GM20431 (cell line): ENCODE measurements around the gene LRRC15.

ENCODE experiments used
- in situ Hi-C: fragments of 300-500 bp; cut with MseI, MboI; formaldehyde crosslinking; loops from one replicate; pipeline ENCODE4 v1.15.0; 2020; ENCODE audit warnings: low sequenced_read_pairs; ENCODE audit not compliant: unreplicated experiment

LRRC15 gene

DNA sequence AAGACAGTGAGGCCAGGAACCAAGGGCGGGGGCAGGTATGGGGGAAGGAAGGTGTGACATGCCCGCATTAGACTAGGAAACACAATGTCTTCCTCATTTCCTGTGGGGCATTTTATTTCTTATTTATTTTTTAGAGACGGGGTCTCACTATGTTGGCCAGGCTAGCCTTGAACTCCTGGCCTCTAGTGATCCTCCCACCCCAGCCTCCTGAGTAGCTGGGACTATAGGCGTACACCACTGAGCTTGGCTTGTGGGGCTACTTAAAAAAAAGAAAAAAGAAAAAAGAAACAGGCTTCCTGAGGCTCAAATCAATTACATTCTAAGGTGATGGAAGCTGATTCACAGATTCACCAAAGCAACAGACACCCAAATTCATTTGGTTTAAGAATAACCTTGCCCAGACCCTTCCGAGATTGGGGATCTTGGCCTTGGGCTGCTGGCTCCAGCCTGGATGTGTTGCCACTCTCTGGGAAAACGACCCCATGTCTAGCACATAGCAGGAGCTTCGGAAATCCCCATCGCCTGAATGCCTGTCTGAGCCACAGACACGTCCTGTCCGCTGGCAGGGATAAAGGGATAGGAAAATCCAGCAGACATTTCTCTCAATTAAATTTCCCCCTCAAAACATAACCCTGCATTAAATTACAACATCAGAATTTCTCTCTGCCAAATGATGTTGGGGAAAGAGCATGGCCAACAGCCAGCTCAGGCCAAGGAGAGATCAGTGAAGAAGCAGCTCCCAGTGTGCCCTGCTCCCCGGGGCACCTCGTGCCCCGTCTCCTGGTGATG, 31.4 kb downstream of the LRRC15 start:
- in situ Hi-C loops, result loop anchor here (25.0 kb wide), 1 partner anchor 249 kb away; no protein-coding TSS in a partner anchor

DNA sequence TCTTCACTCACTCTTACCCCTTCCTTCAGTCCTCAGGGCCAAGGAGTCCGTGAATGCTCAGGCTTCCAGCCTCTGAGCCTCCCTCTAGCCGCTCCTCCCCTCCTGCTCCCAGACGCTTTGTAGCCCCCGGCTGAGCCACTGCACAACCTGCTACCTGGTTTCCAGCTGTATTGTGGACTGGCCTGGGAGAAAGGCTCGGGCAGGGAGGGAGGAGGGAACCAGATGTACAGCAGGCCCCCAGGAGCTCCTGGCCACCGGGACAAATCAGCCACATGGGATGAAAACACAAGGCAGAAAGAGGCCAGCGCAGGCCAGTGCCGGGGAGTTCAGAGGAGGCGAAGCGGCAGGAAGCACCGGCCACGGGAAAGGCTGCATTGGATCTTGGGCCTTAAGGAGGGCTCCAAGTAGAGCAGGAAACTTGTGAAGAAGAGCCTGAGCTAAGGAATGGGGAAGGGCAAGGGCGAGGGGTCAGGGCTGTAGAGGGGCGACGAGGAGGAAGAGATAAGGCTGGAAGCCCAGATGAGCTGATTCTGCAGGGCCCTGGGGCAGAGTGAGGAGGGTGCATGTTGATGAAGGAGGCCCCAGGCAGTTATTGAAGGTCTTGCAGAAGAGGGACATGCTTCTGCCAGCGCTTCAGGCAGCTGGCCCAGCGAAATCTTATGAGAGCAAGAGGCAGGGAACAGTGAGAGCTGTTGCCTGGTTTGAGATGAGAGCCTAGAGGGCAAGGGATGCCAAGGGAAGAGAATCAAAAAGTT, 32.8 kb downstream of the LRRC15 start:
- in situ Hi-C loops, result loop anchor here (25.0 kb wide), 1 partner anchor 251 kb away; no protein-coding TSS in a partner anchor

DNA sequence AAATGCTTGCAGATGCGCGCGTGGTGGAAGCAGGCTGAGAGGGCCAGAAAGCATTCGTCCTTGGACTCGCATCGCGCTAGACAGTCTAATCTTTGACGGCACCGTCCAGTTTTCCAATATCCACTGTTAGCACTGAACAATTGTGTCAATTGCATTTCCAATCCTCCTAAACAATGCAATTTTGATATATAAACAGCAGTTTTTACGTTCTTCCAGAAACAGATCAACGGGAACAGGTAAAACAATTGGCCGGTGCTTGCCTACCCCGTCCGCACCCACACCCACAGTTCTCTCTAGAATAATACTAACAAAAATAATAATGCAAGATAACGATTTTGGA, 35.6 kb downstream of the LRRC15 start:
- in situ Hi-C loops, result loop anchor here (25.0 kb wide), 1 partner anchor 253 kb away; no protein-coding TSS in a partner anchor

DNA sequence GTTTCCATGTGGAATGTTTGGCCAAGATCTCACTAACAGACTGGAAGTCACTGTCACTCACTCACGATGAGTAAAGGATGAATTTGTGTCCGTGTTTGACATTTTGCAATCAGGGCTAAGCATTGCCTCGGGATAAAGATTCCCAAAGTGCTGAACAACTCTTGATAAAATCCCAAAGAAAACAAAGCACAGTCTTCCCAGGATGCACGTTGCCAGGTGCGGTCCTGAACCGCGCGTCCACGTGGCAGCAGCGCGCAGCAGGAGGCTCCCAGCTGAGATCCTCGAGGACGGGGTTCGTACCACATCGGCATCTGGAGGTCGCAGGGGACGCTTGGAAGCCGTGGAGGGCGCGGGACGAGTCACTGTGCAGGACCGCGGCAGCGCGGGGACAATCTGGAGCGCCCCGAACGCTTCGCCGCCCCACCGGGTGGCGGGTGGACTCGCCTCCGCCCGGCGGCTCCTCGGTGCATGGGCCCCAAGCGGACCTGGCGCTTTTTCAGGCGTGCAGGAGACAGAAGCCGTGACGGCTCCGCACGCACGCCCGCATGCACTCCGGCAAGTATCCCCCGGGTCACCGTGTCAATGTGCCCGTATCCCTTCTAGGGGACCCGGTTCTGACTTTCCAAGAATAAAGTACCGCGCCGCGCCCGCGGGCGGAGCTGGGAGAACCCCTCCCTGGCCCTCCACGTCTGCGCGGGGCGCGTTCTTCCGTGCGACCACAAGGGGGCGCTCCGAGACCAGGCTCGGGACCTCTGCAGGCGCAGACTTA, 36.1 kb downstream of the LRRC15 start:
- in situ Hi-C loops, result loop anchor here (25.0 kb wide), 1 partner anchor 254 kb away; no protein-coding TSS in a partner anchor

DNA sequence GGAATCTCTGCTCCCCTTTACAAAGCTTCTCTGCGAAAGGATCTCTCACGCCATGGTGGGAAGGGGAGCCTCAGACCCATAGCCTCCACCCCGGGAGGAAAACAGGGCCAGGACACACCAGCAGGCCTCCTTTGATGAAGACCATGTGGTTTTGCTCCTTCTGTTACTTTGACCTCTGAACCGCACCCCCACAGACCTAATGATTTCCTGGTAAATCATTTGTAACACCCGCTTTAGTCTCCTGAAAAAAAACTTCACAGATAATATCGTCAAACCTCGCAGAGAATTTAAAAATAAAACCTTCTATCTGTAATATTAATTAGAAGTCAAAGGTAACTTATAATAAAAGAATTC, 36.7 kb downstream of the LRRC15 start:
- in situ Hi-C loops, result loop anchor here (25.0 kb wide), 1 partner anchor 254 kb away; no protein-coding TSS in a partner anchor

DNA sequence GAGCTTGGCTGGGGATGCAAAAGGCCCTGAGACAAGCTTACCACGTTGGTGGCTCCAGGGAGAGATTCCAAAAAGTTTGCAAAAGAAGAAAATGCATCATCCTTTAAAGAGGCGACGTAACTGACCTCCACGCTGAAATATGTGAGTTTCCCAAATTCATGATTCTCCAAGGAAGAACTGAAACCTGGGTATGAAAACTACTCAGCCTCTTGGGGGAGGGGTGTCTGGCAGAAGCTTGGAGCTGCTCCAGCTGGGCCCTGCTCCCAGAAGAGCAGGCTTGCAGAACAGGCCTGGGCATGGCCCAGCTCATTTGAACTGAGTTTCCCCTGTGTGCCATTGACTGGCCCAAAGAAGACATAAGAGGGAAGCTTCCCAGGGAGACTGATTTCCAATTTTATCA, 39.0 kb downstream of the LRRC15 start:
- in situ Hi-C loops, result loop anchor here (25.0 kb wide), 1 partner anchor 257 kb away; no protein-coding TSS in a partner anchor

DNA sequence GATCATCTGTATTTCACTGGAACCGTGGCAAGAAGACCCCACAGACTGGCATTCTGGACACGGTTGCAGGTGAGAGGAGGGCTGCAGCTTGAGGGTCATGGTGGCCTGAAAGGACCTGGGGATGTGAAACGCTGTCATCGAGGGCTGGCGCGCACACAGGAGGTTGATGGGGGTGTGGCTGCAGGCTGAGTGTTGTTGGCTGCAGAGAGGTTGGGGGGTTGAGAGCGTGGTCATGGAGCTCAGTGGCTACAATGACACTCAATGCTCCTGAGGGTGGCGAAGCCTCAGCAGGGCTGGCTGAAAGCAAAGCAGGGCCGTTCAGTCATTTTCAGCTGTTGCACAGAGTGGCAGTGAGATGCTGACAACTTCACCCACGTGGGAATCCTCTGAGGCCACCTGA, 39.4 kb downstream of the LRRC15 start:
- in situ Hi-C loops, result loop anchor here (25.0 kb wide), 1 partner anchor 257 kb away; no protein-coding TSS in a partner anchor

DNA sequence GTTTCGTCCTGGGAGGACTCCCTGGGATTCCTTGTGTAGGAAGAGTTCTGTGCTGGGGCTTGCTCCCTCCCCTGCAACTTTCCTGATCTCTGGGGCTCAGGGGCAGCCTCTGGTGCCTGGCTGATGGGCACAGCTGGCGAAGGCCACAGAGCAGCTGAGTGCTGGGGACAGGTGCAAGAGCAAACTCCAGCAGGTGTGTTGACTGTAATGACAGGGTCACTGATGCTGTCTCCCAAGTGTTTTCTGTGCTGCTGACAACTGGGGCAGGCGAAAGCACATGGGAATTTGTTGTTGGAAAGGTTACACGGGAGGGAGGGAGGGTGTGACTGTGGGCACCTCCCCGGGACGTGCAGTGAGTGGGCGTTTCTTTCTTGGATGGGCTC, 40.0 kb downstream of the LRRC15 start:
- in situ Hi-C loops, result loop anchor here (25.0 kb wide), 1 partner anchor 258 kb away; no protein-coding TSS in a partner anchor

DNA sequence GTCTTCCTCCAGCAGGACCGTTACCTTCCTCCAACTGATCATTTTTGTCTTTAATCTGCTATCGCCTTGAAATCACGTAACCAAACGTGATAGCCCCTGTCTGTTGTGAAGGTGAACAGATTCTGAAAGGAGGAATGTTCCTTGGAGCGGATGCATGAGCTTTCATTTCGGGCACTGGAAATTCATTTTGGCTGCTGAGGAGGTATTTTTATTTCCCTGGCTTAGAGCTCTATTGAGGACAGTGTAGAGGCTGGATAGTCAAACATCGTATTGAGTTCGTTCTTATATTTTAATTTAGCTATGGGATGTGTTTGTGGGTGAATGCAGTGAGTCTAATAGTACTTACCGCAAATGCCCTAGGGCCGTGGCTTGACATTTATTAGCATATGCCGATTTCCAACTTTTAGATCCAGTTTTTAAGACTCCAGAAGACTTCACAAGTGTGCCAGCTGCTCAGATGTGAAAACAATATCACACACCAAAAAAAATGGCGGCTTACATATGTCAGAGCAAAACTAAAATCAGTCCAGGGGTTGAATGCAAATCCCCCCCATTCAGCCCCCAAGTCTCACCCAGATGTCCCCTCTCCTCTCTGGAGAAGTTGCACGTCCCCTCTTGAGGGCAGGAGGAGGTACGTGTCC, 40.5 kb downstream of the LRRC15 start:
- in situ Hi-C loops, result loop anchor here (25.0 kb wide), 1 partner anchor 258 kb away; no protein-coding TSS in a partner anchor

DNA sequence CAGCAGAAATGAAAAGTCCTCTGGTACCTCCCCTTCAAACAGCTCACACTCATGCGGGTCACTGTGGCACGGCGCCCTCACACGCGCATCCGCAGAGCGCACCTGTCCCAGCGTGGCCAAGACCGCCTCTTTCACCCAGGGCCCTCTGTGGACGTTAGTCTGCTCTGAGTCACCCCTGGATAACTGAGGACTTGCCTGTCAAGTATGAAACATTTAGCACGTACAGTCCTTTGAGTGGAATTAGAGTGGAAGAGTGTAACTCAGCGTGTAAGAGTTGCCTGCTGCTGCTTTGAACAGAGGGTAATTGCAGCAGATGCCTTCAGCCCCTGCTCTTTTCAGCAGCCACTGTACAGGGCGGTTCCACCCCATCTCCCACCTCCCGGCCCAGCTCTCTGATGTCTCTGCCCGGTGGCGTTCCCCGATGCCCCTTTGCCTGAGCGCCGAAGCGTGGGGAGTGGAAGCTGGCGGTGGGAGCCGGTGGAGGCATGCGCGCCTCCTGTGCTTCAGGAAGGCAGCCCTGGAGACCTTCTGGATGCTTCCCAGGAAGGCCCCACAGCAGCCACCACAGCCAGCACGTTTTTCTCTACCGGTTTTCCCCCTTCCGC, 41.4 kb downstream of the LRRC15 start:
- in situ Hi-C loops, result loop anchor here (25.0 kb wide), 1 partner anchor 259 kb away; no protein-coding TSS in a partner anchor

DNA sequence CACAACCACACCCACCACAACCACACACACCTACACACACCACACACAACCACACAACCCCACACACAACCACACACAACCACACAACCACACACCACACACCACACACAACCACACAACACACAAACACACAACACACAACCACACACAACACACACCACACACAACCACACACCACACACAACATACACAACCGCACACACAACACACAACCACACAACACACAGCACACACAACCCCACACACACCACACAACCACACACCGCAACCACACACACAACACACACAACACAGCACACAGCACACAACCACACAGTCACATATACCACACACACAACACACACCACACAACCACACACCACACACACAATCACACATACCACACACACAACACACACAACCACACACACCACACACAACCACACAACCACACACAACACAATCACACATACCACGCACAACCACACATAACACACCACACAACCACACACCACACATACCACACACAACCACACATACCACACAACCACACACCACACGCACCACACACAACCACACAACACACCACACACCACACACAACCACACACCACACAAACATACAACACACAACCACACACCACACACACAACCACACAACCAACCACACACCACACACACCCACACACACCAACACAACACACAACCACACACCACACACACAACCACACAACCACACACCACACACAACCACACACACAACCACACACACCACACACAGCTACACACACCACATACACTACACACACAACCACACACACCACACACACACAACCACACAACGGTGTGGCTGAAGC, 42.1 kb downstream of the LRRC15 start:
- in situ Hi-C loops, result loop anchor here (25.0 kb wide), 1 partner anchor 260 kb away; no protein-coding TSS in a partner anchor

DNA sequence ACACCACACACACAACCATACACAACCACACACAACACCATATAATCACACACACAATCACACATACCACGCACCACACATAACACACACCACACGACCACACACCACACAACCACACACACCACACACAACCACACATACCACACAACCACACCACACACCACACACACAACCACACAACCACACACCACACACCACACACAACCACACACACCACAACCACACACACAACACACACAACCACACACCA, 42.6 kb downstream of the LRRC15 start:
- in situ Hi-C loops, result loop anchor here (25.0 kb wide), 1 partner anchor 260 kb away; no protein-coding TSS in a partner anchor

DNA sequence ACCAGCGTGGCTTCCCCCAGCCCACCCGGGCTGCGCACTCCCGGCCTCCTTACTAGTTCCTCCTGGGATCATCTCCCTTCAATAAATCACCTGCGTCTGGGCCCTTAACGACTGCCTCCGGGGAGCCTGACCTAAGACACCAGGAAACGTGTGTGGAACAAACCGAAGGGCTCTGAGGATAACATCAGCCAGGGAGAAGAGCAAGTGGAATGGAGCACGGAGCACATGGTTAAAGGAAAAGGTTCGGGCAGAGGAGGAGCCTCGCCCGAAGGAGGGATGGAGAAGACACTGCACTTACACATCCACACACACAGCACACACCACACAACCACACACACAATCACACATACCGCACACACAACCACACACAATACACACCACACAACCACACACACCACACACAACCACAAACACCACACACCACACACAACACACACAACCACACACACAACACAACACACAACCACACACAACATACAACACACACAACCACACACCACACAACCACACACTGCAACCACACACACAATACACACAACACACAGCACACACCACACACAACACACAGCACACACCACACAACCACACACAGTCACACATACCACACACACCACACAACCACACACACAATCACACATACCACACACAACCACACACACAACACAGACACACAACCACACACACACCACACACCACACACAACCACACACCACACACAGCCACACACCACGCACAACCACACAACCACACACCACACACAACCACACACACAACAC, 43.2 kb downstream of the LRRC15 start:
- in situ Hi-C loops, result loop anchor here (25.0 kb wide), 1 partner anchor 261 kb away; no protein-coding TSS in a partner anchor

DNA sequence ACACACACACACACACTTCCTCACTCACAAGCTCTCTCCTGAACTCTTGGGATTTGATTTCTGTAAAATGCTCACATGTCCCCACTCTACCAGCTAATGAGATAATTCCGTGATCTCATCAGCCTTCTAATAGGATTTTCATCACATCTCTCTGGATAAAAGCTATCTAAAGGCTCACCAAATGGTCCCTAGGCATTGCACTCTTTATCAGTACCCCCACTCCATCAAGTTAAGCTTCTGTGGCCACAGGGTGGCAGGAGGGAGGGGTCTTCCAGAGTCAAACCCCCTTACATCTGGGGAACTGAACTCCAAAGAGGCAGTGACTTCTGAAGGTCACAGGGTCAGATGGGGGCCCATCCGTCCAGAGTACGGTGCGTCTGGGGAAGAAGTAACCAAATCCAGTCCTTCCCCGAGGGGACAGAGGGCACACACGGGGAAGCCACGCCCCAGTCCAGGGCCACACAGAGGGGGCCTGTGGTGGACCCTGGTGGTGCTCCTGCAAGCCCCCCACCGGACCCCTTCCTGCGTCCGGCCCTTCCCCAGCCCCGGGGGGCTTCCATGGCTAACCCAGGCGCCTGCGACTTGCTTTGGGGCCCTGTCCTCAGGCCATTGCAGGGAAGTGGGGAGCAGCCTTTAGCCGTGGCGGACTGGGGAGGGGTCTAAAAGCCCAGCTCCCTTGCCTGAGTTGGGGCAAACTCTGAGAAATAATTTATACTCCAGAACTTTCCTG, 44.0 kb downstream of the LRRC15 start:
- in situ Hi-C loops, result loop anchor here (25.0 kb wide), 1 partner anchor 262 kb away; no protein-coding TSS in a partner anchor

DNA sequence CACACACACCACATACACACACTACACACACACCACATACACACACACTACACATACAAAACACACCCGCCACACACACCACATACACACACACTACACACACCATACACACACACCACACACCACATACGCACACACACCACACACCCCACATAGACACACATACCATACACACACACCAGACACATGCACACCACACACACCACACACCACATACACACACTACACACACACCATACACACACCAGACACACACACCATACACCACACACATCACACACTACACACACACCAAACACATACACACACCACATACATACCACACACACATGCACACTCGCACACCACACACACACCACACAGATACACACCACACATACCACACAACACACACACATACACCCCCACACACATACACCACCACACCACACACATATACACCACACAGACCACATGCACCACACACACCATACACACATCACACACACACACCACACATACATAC, 44.7 kb downstream of the LRRC15 start:
- in situ Hi-C loops, result loop anchor here (25.0 kb wide), 2 partner anchors 262 to 663 kb away; no protein-coding TSS in a partner anchor

DNA sequence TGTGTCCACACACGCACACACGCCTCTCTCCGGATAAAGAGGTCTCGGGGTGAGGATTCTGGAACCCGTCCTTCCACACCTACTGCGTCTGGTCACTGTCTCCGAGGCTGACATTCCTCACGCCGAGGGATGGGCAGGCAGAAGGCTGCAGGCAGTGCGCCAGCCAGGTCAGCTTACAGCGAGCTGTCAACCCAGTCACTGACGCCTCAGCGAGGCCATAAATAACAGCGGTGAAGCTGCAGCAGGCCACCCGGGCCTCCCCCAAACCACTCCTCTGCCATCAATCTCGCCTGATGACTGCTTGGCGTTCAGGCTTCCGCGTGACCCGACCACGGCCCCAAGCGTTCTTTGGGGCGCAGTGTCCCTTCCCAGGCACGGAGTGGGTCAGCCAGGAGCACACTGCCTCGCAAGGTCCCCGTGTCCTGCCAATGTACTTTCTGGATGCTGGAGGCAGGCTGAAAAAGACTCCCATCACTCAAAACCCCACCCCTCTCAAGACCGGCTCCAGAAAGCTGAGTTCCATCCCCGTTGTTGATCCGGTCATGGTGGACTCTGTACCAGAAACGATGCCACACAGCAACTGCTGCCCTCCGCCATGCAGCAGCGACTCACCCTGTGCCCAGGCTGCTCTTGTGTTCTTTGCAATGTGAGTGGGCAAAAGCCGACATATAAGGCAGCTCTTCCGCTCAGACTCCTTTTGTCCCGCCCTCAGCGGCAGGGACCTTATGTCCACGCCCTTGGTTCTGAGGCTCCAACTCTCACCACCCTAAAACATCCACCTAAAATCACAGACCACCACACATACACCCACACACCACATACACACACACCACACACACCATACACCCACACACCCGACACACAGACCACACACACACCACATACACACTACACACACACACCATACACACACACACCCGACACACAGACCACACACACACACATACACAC, 45.5 kb downstream of the LRRC15 start:
- in situ Hi-C loops, result loop anchor here (25.0 kb wide), 1 partner anchor 662 kb away; no protein-coding TSS in a partner anchor
